ENCODE measurements around the gene ELOVL7.
"Not testable (repeated sequence)": the region's sequence is repeated elsewhere in the genome, so short reads cannot be mapped to it uniquely, and the experiment has no call there.

The ELOVL7 gene

DNA sequence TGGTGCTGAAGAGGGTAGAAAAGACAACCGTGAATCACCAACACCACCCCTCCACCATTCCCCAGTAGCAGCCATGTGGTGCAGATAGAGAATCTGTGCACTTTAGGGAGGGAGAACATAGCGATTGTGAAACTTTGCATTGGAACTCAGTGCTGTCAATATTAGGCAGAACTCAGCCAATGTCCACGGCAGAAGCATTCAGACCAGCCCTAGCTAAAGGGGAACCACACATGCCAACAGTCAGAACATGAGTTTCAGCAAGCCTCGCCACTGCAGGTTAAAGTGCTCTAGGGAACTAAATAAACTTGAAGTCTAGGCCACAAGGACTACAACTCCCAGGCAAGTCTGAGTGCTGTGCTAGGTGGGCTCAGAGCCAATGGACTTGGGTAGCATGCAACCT lies 105.6 kb downstream of the ELOVL7 start:
- H3K4me3 ChIP-seq (ENCODE audit: low read length): no peak overlapping the region
- H3K9me3 ChIP-seq (ENCODE audit: insufficient read depth, low read depth, low read length): no peaks in the 10 kb centered on the region
- H3K9ac ChIP-seq (ENCODE audit: low read depth, low read length): no peak overlapping the region
- no peaks in the 10 kb centered on the region for H3K36me3 ChIP-seq (ENCODE audit: insufficient read depth, low read depth, low read length)
- no peaks in the 10 kb centered on the region; the same call in 1 of the 2 replicates for H3K27me3 ChIP-seq (ENCODE audit: insufficient read depth, low read length)
- no peak overlapping the region for H3K27ac ChIP-seq (ENCODE audit: low read length)
- peaks cover 6% of the 10 kb centered on the region; the same call in 1 of the 2 replicates for H3K4me1 ChIP-seq (ENCODE audit: insufficient read depth, low read length)

DNA sequence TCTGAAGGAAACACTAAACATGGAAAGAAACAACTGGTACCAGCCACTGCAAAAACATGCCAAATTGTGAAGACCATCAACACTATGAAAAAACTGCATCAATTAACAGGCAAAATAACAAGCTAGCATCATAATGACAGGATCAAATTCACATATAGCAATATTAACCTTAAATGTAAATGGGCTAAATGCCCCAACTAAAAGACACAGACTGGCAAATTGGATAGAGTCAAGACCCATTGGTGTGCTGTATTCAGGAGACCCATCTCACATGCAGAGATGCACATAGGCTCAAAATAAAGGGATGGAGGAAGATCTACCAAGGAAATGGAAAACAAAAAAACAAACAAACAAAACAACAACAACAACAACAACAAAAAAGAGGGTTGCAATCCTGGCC lies 113.2 kb downstream of the ELOVL7 start:
- H3K4me1 ChIP-seq (ENCODE audit: insufficient read depth, low read length); H3K36me3 ChIP-seq (ENCODE audit: insufficient read depth, low read depth, low read length); H3K9ac ChIP-seq (ENCODE audit: low read depth, low read length); H3K4me3 ChIP-seq (ENCODE audit: low read length); H3K9me3 ChIP-seq (ENCODE audit: insufficient read depth, low read depth, low read length); H3K27me3 ChIP-seq (ENCODE audit: insufficient read depth, low read length); H3K27ac ChIP-seq (ENCODE audit: low read length): not testable (repeated sequence)

DNA sequence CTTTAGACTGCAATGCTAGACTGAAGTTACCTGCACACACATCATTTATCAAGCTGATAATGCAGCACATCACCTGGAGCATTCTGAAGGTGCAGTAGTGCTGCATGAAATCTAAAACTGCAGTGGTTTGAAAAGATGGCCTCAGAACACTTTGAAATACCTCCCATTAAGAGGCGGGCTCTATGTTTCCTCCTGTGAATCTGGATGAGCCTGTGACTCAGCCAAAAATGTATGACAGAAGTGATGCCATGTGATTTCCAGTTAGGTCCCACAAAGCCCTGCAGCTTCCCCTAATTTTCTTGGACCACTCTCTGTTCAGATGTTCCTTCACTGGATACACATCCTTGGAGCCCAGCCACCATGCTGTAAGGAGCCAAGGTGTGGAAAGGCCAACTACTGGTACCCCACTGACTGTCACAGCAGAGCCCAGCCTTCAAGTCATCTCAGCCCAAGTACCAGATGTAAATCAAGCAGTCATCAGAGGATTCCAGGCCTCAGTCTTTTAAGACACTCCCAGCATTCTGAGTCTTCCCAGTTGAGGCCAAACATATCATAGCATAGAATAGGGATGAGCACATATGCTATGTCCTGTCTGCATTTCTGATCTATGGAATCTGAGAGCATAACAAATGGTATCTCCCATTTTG lies 116.9 kb downstream of the ELOVL7 start:
- Histone ChIP-seq H3K9me3 (ENCODE audit: insufficient read depth, low read depth, low read length) (no peaks in the 10 kb centered on the region; the same call in 1 of the 2 replicates), H3K36me3 (ENCODE audit: insufficient read depth, low read depth, low read length) (no peaks in the 10 kb centered on the region), H3K4me1 (ENCODE audit: insufficient read depth, low read length) (no peaks in the 10 kb centered on the region), H3K4me3 (ENCODE audit: low read length) (no peak overlapping the region), H3K27me3 (ENCODE audit: insufficient read depth, low read length) (no peaks in the 10 kb centered on the region), H3K27ac (ENCODE audit: low read length) (no peak overlapping the region), H3K9ac (ENCODE audit: low read depth, low read length) (no peak overlapping the region)

DNA sequence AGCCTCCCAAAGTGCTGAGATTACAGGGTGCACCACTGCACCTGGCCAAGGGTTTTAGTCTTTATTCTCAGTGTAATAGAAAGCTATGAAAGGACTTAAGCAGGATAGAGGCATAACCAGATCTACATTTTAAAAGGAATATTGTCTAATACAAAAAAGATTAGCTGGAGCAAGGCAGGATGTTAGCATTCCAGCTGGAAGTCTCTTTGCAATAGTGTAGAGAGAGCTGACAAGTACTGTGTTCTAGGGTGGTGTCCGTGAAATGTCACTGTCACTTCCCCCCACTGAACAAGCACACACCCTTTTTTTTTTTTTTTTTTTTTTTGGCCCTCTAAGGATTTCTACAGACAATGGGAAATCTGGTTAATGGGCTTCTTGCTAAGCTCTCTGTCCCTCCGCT lies 119.9 kb downstream of the ELOVL7 start:
- H3K4me3 ChIP-seq (ENCODE audit: low read length): no peak overlapping the region
- no peak overlapping the region for H3K27ac ChIP-seq (ENCODE audit: low read length)
- no peaks in the 10 kb centered on the region; the same call in 1 of the 2 replicates for H3K9me3 ChIP-seq (ENCODE audit: insufficient read depth, low read depth, low read length)
- H3K27me3 ChIP-seq (ENCODE audit: insufficient read depth, low read length): no peaks in the 10 kb centered on the region
- H3K4me1 ChIP-seq (ENCODE audit: insufficient read depth, low read length): no peaks in the 10 kb centered on the region
- no peaks in the 10 kb centered on the region for H3K36me3 ChIP-seq (ENCODE audit: insufficient read depth, low read depth, low read length)
- H3K9ac ChIP-seq (ENCODE audit: low read depth, low read length): no peak overlapping the region

DNA sequence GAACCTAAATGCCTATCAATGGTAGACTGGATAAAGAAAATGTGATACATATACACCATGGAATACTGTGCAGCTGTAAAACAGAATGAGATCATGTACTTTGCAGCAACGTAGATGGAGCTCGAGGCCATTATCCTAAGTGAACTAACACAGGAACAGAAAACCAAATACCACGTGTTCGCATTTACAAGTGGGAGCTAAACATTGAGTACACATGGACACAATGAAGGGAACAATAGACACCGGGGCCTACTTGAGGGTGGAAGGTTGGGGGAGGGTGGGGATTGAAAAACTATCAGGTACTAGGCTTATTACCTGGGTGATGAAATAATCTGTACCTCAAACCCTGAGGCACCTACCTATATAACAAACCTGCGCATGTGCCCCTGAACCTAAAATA lies 121.7 kb downstream of the ELOVL7 start:
- H3K36me3 ChIP-seq (ENCODE audit: insufficient read depth, low read depth, low read length): no peaks in the 10 kb centered on the region

DNA sequence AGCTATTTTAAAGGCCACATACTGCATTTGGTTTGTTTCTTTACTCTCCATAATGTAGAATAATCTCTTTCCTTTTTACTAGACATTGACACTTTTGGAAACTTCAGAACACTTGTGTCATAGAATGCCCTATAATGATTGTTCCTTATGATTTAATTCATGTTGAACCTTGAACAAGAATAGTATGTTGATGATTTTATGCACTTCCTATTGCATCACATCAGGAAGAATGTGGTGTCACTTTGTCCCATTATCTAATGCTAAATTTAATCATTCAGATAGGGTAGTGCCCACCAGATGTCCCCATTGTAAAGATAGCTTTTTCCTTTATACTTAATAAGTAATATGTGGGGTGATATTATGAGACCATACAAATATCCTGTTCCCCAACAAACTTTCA lies 124.7 kb downstream of the ELOVL7 start:
- Histone ChIP-seq H3K27me3 (ENCODE audit: insufficient read depth, low read length) (no peaks in the 10 kb centered on the region), H3K4me1 (ENCODE audit: insufficient read depth, low read length) (no peaks in the 10 kb centered on the region), H3K27ac (ENCODE audit: low read length) (no peak overlapping the region), H3K9me3 (ENCODE audit: insufficient read depth, low read depth, low read length) (no peaks in the 10 kb centered on the region), H3K36me3 (ENCODE audit: insufficient read depth, low read depth, low read length) (no peaks in the 10 kb centered on the region), H3K4me3 (ENCODE audit: low read length) (no peak overlapping the region), H3K9ac (ENCODE audit: low read depth, low read length) (no peak overlapping the region)

More for the DNA sequence above, 121.7 kb downstream of the ELOVL7 start:
- no peak overlapping the region for H3K27ac ChIP-seq (ENCODE audit: low read length)
- no peaks in the 10 kb centered on the region for H3K27me3 ChIP-seq (ENCODE audit: insufficient read depth, low read length)
- no peak overlapping the region for H3K4me3 ChIP-seq (ENCODE audit: low read length)
- H3K4me1 ChIP-seq (ENCODE audit: insufficient read depth, low read length): no peaks in the 10 kb centered on the region
- H3K9me3 ChIP-seq (ENCODE audit: insufficient read depth, low read depth, low read length): no peaks in the 10 kb centered on the region; the same call in 1 of the 2 replicates
- no peak overlapping the region for H3K9ac ChIP-seq (ENCODE audit: low read depth, low read length)

DNA sequence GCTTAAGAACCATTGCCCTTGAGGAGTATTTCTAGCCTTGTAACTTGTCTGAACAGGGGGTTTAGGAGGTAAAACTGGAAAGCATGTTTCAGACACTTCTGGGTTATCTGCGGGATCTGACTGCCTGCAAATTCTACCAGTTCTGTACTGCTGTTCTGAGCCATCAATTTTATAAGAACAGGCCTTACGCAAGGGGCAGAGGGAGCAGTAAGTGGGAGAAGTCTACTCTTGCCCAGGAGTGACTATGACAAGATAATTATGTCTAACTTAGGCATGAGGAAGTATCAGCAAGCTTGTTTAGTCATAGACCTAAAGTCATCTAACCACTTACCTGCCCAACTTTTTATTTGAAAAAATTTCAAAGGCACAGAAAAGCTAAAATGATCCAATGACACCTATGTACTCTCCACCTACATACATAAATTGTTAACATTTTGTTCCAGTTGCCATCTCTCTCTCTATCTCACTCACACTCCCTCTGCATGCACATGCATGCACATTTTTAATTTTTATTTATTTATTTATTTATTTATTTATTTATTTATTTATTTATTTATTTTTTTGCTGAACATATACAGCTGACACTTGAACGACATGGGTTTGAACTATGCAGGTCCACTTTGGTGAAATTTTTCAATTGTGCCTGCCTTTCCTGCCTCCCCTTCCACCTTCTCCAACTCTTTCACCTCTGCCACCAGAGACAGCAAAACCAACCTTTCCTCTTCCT lies 125.7 kb downstream of the ELOVL7 start:
- Histone ChIP-seq H3K4me3 (ENCODE audit: low read length) (no peak overlapping the region), H3K4me1 (ENCODE audit: insufficient read depth, low read length) (no peaks in the 10 kb centered on the region), H3K27me3 (ENCODE audit: insufficient read depth, low read length) (no peaks in the 10 kb centered on the region), H3K27ac (ENCODE audit: low read length) (no peak overlapping the region), H3K9me3 (ENCODE audit: insufficient read depth, low read depth, low read length) (no peaks in the 10 kb centered on the region), H3K36me3 (ENCODE audit: insufficient read depth, low read depth, low read length) (no peaks in the 10 kb centered on the region), H3K9ac (ENCODE audit: low read depth, low read length) (no peak overlapping the region)

DNA sequence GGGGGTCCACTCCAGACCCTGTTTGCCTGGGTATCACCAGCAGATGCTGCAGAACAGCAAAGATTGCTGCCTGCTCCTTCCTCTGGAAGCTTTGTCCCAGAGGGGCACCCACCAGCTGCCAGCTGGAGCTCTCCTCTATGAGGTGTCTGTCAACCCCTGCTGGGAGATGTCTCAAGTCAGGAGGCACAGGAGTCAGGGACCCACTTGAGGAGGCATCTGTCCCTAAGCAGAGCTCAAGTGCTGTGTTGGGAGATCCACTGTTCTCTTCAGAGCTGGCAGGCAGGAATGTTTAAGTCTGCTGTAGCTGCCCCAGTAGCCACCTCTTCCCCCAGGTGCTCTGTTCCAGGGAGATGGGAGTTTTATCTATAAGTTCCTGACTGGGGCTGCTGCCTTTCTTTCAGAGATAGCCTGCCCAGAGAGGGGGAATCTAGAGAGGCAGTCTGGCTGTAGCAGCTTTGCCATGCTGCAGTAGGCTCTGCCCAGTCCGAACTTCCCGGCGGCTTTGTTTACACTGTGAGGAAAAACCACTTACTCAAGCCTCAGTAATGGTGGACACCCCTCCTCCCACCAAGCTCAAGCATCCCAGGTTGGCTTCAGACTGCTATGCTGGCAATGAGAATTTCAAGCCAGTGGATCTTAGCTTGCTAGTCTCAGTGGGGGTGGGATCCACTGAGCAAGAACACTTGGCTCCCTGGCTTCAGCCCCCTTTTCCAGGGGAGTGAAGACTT lies 128.7 kb downstream of the ELOVL7 start:
- H3K9ac ChIP-seq (ENCODE audit: low read depth, low read length); H3K36me3 ChIP-seq (ENCODE audit: insufficient read depth, low read depth, low read length); H3K4me3 ChIP-seq (ENCODE audit: low read length); H3K4me1 ChIP-seq (ENCODE audit: insufficient read depth, low read length); H3K9me3 ChIP-seq (ENCODE audit: insufficient read depth, low read depth, low read length); H3K27me3 ChIP-seq (ENCODE audit: insufficient read depth, low read length); H3K27ac ChIP-seq (ENCODE audit: low read length): not testable (repeated sequence)

DNA sequence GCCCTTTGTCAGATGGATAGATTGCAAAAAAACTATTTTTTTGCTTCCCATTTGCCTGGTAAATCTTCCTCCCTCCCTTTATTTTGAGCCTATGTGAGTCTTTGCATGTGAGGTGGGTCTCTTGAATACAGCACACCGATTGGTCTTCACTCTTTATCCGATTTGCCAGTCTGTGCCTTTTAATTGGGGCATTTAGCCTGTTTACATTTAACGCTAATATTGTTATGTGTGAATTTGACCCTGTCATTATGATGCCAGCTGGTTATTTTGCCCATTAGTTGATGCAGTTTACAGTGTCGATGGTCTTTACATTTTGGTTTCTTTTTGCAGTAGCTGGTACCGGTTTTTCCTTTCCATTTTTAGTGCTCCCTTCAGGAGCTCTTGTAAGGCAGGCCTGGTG lies 131.1 kb downstream of the ELOVL7 start:
- no peaks in the 10 kb centered on the region for H3K27me3 ChIP-seq (ENCODE audit: insufficient read depth, low read length)
- no peaks in the 10 kb centered on the region for H3K9me3 ChIP-seq (ENCODE audit: insufficient read depth, low read depth, low read length)
- H3K9ac ChIP-seq (ENCODE audit: low read depth, low read length): no peak overlapping the region
- no peaks in the 10 kb centered on the region for H3K36me3 ChIP-seq (ENCODE audit: insufficient read depth, low read depth, low read length)
- no peak overlapping the region for H3K4me3 ChIP-seq (ENCODE audit: low read length)
- no peaks in the 10 kb centered on the region for H3K4me1 ChIP-seq (ENCODE audit: insufficient read depth, low read length)
- H3K27ac ChIP-seq (ENCODE audit: low read length): no peak overlapping the region

DNA sequence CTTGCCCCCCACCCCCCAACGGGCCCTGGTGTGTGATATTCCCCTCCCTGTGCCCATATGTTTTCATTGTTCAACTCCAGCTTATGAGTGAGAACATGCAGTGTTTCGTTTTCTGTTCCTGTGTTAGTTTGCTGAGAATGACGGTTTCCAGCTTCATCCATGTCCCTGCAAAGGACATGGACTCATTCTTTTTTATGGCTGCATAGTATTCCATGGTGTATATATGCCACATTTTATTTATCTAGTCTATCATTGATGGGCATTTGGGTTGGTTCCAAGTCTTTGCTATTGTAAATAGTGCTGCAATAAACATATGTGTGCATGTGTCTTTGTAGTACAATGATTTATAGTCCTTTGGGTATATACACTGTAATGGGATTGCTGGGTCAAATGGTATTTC lies 132.2 kb downstream of the ELOVL7 start:
- not testable (repeated sequence) for H3K27me3 ChIP-seq (ENCODE audit: insufficient read depth, low read length); H3K9me3 ChIP-seq (ENCODE audit: insufficient read depth, low read depth, low read length); H3K27ac ChIP-seq (ENCODE audit: low read length); H3K36me3 ChIP-seq (ENCODE audit: insufficient read depth, low read depth, low read length); H3K9ac ChIP-seq (ENCODE audit: low read depth, low read length); H3K4me3 ChIP-seq (ENCODE audit: low read length); H3K4me1 ChIP-seq (ENCODE audit: insufficient read depth, low read length)

DNA sequence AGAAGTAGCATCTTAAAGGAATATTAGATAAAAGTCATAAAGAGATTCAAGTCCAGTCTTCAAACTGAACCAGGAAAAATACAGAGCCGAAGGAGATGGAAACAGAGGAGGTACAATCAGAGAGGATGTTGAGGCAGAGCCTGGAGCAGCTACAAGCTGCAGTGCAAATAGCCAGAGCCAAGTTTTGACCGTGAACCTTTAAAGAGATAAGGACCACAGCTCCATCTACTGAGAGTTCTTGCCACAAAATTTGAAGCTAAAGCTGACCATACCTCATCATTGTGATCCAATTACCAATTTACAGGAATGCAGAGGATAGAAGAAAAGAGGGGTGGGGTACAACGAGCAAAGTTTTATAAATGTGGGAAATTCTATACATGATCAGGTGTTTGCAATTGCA lies 133.7 kb downstream of the ELOVL7 start:
- Histone ChIP-seq H3K9me3 (ENCODE audit: insufficient read depth, low read depth, low read length) (no peaks in the 10 kb centered on the region), H3K27me3 (ENCODE audit: insufficient read depth, low read length) (no peaks in the 10 kb centered on the region), H3K9ac (ENCODE audit: low read depth, low read length) (no peak overlapping the region), H3K4me1 (ENCODE audit: insufficient read depth, low read length) (no peaks in the 10 kb centered on the region), H3K4me3 (ENCODE audit: low read length) (no peak overlapping the region), H3K27ac (ENCODE audit: low read length) (no peak overlapping the region), H3K36me3 (ENCODE audit: insufficient read depth, low read depth, low read length) (no peaks in the 10 kb centered on the region)

DNA sequence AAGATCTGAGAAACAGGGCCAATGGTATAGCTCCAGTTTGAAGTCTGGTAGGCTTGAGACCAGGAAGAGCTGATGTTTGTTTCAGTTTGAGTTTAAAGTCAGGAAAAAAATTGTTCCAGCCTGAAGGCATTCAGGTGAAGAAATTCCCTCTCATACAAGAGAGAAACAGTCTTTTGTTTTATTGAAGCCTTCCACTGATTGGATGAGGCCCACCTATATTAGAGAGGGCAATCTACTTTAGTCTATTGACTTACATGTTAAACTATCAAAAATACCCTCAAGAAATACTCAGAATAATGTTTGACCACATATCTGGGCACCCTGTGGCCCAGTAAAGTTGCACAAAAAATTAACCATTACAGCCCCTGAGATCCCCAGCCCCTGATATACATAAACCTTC lies 138.9 kb downstream of the ELOVL7 start:
- H3K27ac ChIP-seq (ENCODE audit: low read length): no peak overlapping the region
- H3K27me3 ChIP-seq (ENCODE audit: insufficient read depth, low read length): peaks cover 5% of the 10 kb centered on the region; the same call in 1 of the 2 replicates
- H3K9me3 ChIP-seq (ENCODE audit: insufficient read depth, low read depth, low read length): no peaks in the 10 kb centered on the region
- no peak overlapping the region for H3K4me3 ChIP-seq (ENCODE audit: low read length)
- H3K36me3 ChIP-seq (ENCODE audit: insufficient read depth, low read depth, low read length): no peaks in the 10 kb centered on the region
- H3K4me1 ChIP-seq (ENCODE audit: insufficient read depth, low read length): no peaks in the 10 kb centered on the region; the same call in 1 of the 2 replicates
- no peak overlapping the region for H3K9ac ChIP-seq (ENCODE audit: low read depth, low read length)
